GM19025 (cell line): ENCODE results near the gene EEF1AKMT2.
A peak's percentile ranks its signal among the peaks of the same experiment; 100 is the strongest.

Experiments used
- ATAC-seq: cut with Tn5 transposase; IDR thresholded peaks from one replicate; pipeline ENCODE4 v1.9.1; 2021; ENCODE audit warnings: mild to moderate bottlenecking, low read depth, moderate library complexity; ENCODE audit not compliant: unreplicated experiment

EEF1AKMT2 gene

GRCh38 chr10:124739119-124739921, 52.4 kb downstream of the EEF1AKMT2 start:
- no peak for ATAC-seq

- no peak for ATAC-seq
Observed at GRCh38 chr10:124738441-124738840, 53.2 kb downstream of the EEF1AKMT2 start.

GRCh38 chr10:124737708-124738107, 54.0 kb downstream of the EEF1AKMT2 start:
- no peak for ATAC-seq

- ATAC-seq, result no peak
Observed at GRCh38 chr10:124737221-124737620, 54.5 kb downstream of the EEF1AKMT2 start.

- ATAC-seq, result no peak
Observed at GRCh38 chr10:124736491-124737136, 55.1 kb downstream of the EEF1AKMT2 start.

GRCh38 chr10:124735491-124736286, 56.0 kb downstream of the EEF1AKMT2 start:
- no peak for ATAC-seq

GRCh38 chr10:124734311-124735166, 57.1 kb downstream of the EEF1AKMT2 start:
- no peak for ATAC-seq

GRCh38 chr10:124733571-124734245, 58.0 kb downstream of the EEF1AKMT2 start:
- ATAC-seq, result no peak

GRCh38 chr10:124732931-124733570, 58.6 kb downstream of the EEF1AKMT2 start:
- ATAC-seq, result peak; percentile 69

- ATAC-seq, result no peak
Observed at GRCh38 chr10:124731551-124731950, 60.1 kb downstream of the EEF1AKMT2 start.

- ATAC-seq, result no peak
Observed at GRCh38 chr10:124730790-124731189, 60.9 kb downstream of the EEF1AKMT2 start.

- no peak for ATAC-seq
Observed at GRCh38 chr10:124728830-124729661, 62.6 kb downstream of the EEF1AKMT2 start.

GRCh38 chr10:124728071-124728829, 63.4 kb downstream of the EEF1AKMT2 start:
- no peak for ATAC-seq

GRCh38 chr10:124727361-124727960, 64.2 kb downstream of the EEF1AKMT2 start:
- no peak for ATAC-seq

GRCh38 chr10:124725791-124726190, 65.9 kb downstream of the EEF1AKMT2 start:
- no peak for ATAC-seq

GRCh38 chr10:124725171-124725631, 66.5 kb downstream of the EEF1AKMT2 start:
- ATAC-seq, result no peak
